Memory B cell (primary cell): Measurements from ENCODE around the gene DEFB115.
"Not testable (repeated sequence)": the region's sequence is repeated elsewhere in the genome, so short reads cannot be mapped to it uniquely, and the experiment has no call there.

Experiments
- ATAC-seq: fragments of 150-1000 bp; cut with Tn5 transposase; 2 replicates; pipeline ENCODE4 v1.10.0; 2021; ENCODE audit warnings: low read depth, mild to moderate bottlenecking, moderate library complexity
- DNase-seq, 2 donors: peaks; one replicate each; pipeline ENCODE4 v3.0.0; 2022; ENCODE audit warnings: low spot score in 2 of 2
- H3K27ac Mint-ChIP-seq: one replicate; pipeline ENCODE4 v1.8.0; 2022; ENCODE audit warnings: mild to moderate bottlenecking, moderate library complexity, mixed read lengths
- H3K27me3 Mint-ChIP-seq: one replicate; pipeline ENCODE4 v1.8.0; 2022; ENCODE audit warnings: mixed read lengths
- H3K36me3 Mint-ChIP-seq: one replicate; pipeline ENCODE4 v1.8.0; 2022; ENCODE audit warnings: mild to moderate bottlenecking, mixed read lengths
- H3K4me1 Mint-ChIP-seq: one replicate; pipeline ENCODE4 v1.8.0; 2022; ENCODE audit warnings: mixed read lengths
- H3K4me3 Mint-ChIP-seq: one replicate; pipeline ENCODE4 v1.8.0; 2022; ENCODE audit warnings: mild to moderate bottlenecking, moderate library complexity, mixed read lengths
- H3K9me3 Mint-ChIP-seq: one replicate; pipeline ENCODE4 v1.8.0; 2022; ENCODE audit warnings: mixed read lengths

DEFB115 gene

GRCh38 chr20:31257364-31257763, at the start of gene DEFB115:
TSS of gene DEFB115 (plus strand) at chr20:31257664. CDS start at chr20:31257664, 0 bp downstream.
- Mint-ChIP-seq H3K27me3 (no peaks in the 10 kb centered on the region), H3K9me3 (peaks cover 11% of the 10 kb centered on the region), H3K27ac (no peak within 1 kb of the TSS), H3K36me3 (no peaks in the 10 kb centered on the region), H3K4me3 (no peak within 1 kb of the TSS), H3K4me1 (no peaks in the 10 kb centered on the region)
- ATAC-seq (no peak), DNase-seq (no peak)

- DNase-seq (no peak), ATAC-seq (no peak)
- no peak overlapping the region for H3K27ac Mint-ChIP-seq
- no peak overlapping the region for H3K4me3 Mint-ChIP-seq
- H3K4me1 Mint-ChIP-seq: no peaks in the 10 kb centered on the region
- H3K9me3 Mint-ChIP-seq: no peaks in the 10 kb centered on the region
- H3K27me3 Mint-ChIP-seq: no peaks in the 10 kb centered on the region
- H3K36me3 Mint-ChIP-seq: no peaks in the 10 kb centered on the region
These were observed 20.5 kb upstream of the DEFB115 start for GRCh38 chr20:31236953-31237352.

DNA sequence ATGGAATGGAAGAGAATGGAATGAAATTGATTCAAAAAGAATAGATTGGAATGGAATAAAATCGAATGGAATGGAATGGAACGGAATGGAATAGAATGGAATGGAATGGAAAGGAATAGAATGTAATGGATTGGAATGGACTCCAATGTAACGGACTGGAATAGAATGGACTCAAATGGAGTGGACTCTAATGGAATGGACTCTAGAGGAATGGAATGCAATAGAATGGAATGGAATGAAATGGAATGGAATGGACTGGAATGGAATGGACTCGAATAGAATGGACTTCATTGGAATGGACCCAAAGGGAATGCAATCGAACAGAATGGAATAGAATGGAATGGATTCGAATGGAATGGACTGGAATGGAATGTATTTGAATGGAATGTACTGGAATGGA, 19.7 kb upstream of the DEFB115 start:
- no peaks in the 10 kb centered on the region for H3K36me3 Mint-ChIP-seq
- H3K27me3 Mint-ChIP-seq: no peaks in the 10 kb centered on the region
- no peaks in the 10 kb centered on the region for H3K9me3 Mint-ChIP-seq
- no peaks in the 10 kb centered on the region for H3K4me1 Mint-ChIP-seq
- ATAC-seq (no peak), DNase-seq (no peak)
- no peak overlapping the region for H3K4me3 Mint-ChIP-seq
- no peak overlapping the region for H3K27ac Mint-ChIP-seq

- Mint-ChIP-seq H3K4me3 (no peak overlapping the region), H3K27me3 (no peaks in the 10 kb centered on the region), H3K4me1 (no peaks in the 10 kb centered on the region), H3K9me3 (no peaks in the 10 kb centered on the region), H3K36me3 (no peaks in the 10 kb centered on the region), H3K27ac (no peak overlapping the region)
- DNase-seq (no peak), ATAC-seq (no peak)
These were observed 18.3 kb upstream of the DEFB115 start for GRCh38 chr20:31239139-31239538.

DNA sequence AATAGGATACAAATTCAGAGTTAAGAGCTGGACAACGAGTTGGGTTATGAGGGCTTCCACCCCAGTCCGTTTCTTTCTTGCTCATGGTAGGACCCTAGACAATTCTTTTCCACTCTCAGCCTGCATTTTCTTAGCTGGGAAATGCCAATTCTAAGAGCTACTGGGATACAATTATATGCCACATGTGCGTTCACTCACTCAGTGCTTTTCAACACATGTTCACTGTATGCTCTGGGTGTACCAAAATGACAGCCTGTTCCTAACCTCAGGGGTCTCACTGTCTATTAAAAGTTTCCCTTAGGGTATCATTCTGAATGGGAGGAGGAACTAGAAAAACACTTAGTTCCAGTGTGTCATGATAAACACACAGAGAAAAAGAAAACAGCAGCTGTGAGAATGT, 505 bp upstream of the DEFB115 start:
- Mint-ChIP-seq H3K27me3 (no peaks in the 10 kb centered on the region), H3K27ac (no peak overlapping the region), H3K4me1 (no peaks in the 10 kb centered on the region), H3K9me3 (peaks cover 11% of the 10 kb centered on the region), H3K36me3 (no peaks in the 10 kb centered on the region), H3K4me3 (no peak overlapping the region)
- ATAC-seq: no peak
- DNase-seq: no peak

DNA sequence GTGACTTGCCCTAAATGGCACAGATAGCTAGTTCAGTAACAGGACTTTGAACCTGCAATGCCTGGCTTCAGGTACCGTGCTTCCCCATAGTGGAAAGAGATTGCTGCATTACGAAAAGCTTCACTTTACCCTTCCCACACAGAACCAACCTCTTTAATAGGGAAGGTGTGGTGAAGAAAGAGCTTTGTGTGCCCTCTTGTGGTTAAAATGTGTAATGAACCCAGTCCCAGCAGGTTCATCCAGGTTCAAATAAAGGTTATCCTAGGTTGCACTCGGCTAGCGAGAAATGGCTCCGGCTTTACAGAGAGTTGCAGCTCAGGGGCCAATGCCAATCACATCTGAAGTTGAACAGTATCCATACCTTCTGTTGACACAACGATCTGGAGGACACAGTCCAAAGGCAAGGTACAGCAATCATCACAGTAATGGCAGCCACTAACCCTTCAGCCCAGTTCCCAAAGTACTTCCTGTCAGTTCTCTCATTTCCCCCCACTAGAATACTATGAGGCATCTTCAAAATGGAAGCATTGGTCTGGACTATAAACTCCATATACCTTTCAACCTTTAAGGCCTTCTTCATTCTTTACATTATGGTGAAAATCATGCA, 3.0 kb downstream of the DEFB115 start:
- Mint-ChIP-seq H3K36me3 (no peaks in the 10 kb centered on the region), H3K27ac (no peak overlapping the region), H3K9me3 (peaks cover 10% of the 10 kb centered on the region), H3K4me1 (no peaks in the 10 kb centered on the region), H3K27me3 (no peaks in the 10 kb centered on the region), H3K4me3 (no peak overlapping the region)
- no peak for DNase-seq
- no peak for ATAC-seq

DNA sequence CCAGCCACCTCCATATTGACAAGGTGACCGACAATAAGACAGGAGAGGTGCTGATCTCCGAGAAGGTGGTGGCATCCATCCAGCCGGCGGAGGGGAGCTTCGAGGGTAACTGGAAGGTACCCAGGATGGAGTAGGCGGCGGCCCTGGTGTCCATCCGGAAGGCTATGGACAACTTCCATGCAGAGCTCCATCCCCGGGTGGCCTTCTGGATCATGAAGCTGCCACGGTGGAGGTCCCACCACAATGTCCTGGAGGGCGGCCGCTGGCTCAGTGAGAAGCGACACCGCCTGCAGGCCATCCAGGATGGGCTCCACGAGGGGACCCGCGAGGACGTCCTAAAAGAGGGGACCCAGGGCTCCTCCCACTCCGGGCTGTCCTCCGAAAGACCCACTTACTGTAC, 17.0 kb downstream of the DEFB115 start:
- no peak for ATAC-seq
- no peak for DNase-seq
- Mint-ChIP-seq H3K36me3 (no peaks in the 10 kb centered on the region), H3K9me3 (peaks cover 17% of the 10 kb centered on the region), H3K4me3 (no peak overlapping the region), H3K27me3 (no peaks in the 10 kb centered on the region), H3K4me1 (no peaks in the 10 kb centered on the region), H3K27ac (no peak overlapping the region)

GRCh38 chr20:31278178-31278577, 20.7 kb downstream of the DEFB115 start:
- ATAC-seq (no peak), DNase-seq (no peak)
- Mint-ChIP-seq H3K9me3 (peaks cover 5% of the 10 kb centered on the region), H3K27me3 (no peaks in the 10 kb centered on the region), H3K36me3 (no peaks in the 10 kb centered on the region), H3K4me1 (no peaks in the 10 kb centered on the region), H3K27ac (no peak overlapping the region), H3K4me3 (no peak overlapping the region)

DNA sequence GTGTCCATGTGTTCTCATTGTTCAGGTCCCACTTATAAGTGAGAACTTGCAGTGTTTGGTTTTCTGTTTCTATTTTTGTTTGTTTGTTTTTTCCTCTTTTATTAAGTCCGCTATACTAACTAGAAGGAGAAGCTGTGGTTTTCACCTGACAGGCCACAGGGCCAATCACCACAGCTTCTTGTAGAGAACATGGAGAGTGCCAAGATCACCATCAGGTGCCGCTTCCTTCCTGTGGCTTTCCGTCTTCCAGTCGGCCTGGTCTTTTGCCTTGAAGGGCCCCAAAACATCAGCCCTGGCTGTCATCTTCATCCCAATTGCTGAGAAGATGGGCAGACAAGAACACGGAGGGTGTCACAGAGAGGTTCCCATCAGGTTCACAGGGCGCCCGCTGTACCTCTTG, 27.5 kb downstream of the DEFB115 start:
- not testable (repeated sequence) for H3K36me3 Mint-ChIP-seq, H3K27me3 Mint-ChIP-seq, ATAC-seq, H3K9me3 Mint-ChIP-seq, H3K27ac Mint-ChIP-seq, DNase-seq, H3K4me1 Mint-ChIP-seq, H3K4me3 Mint-ChIP-seq

GRCh38 chr20:31308535-31309162, 51.2 kb downstream of the DEFB115 start, which contains the start of gene DEFB116:
TSS of gene DEFB116 (minus strand) at chr20:31308585. CDS start at chr20:31308585, 0 bp downstream.
- Mint-ChIP-seq H3K27ac (no peak within 1 kb of the TSS), H3K4me3 (no peak within 1 kb of the TSS), H3K36me3 (no peaks in the 10 kb centered on the region), H3K27me3 (no peaks in the 10 kb centered on the region), H3K9me3 (peaks cover 12% of the 10 kb centered on the region), H3K4me1 (no peaks in the 10 kb centered on the region)
- no peak for ATAC-seq
- DNase-seq: no peak
